CD4-positive, alpha-beta T cell (primary cell): Measurements from ENCODE around the gene NAT9. TPM values are rescaled to one million over a fixed set of nuclear protein-coding genes. Genes with fewer than 3 reads are reported as not detected.

Source experiments
- ATAC-seq: fragments of 200-7000 bp; cut with Tn5 transposase; one replicate; pipeline ENCODE4 v1.10.0; 2022; ENCODE audit warnings: mild to moderate bottlenecking; ENCODE audit not compliant: poor library complexity
- CTCF ChIA-PET: fragments of 350-600 bp; sonication (Branson Sonifier 250); formaldehyde crosslinking; loops from one replicate; lab custom pipeline; 2021; ENCODE audit warnings: antibody characterized with exemption, inconsistent platforms; lab: Charles Lee
- POLR2A ChIA-PET: fragments of 350-600 bp; sonication (Branson Sonifier 250); formaldehyde crosslinking; loops from one replicate; lab custom pipeline; 2021; ENCODE audit warnings: antibody characterized with exemption, inconsistent platforms; lab: Charles Lee
- DNase-seq, 14 experiments: peaks; one replicate each; pipeline ENCODE4 v3.0.0-alpha.2; 2013 to 2020; ENCODE audit warnings: mixed read lengths in 2 of 14
- H3K27ac ChIP-seq, 2 donors: one replicate each; pipeline versions ENCODE4 v1.5.1 to v1.7.0; 2013; ENCODE audit warnings: low read length in 2 of 2, low read depth in 1 of 2, mild to moderate bottlenecking in 1 of 2
- H3K27me3 ChIP-seq, 2 experiments: 1 replicate in 1 of 2; 2 replicates in 1 of 2; pipeline versions ENCODE4 v1.6.1 to v1.7.0; 2013; ENCODE audit warnings: low read length in 2 of 2, control low read depth in 1 of 2, mild to moderate bottlenecking in 1 of 2, moderate library complexity in 1 of 2; ENCODE audit not compliant: insufficient read depth in 2 of 2, control insufficient read depth in 1 of 2
- H3K36me3 ChIP-seq: one replicate; pipeline ENCODE4 v1.6.1; 2013; ENCODE audit warnings: low read length, control low read depth; ENCODE audit not compliant: insufficient read depth
- H3K4me1 ChIP-seq: one replicate; pipeline ENCODE4 v1.6.1; 2013; ENCODE audit warnings: low read length, control low read depth; ENCODE audit not compliant: insufficient read depth
- H3K4me3 ChIP-seq: one replicate; pipeline ENCODE4 v1.5.1; 2013; ENCODE audit warnings: mild to moderate bottlenecking, low read length, moderate library complexity
- H3K9me3 ChIP-seq, 2 experiments: 1 replicate in 1 of 2; 2 replicates in 1 of 2; pipeline versions ENCODE4 v1.6.1 to v1.7.0; 2013; ENCODE audit warnings: low read length in 2 of 2, mild to moderate bottlenecking in 2 of 2, control low read depth in 1 of 2, moderate library complexity in 1 of 2; ENCODE audit not compliant: control insufficient read depth in 1 of 2, insufficient read depth in 1 of 2
- H3K27ac Mint-ChIP-seq: one replicate; pipeline ENCODE4 v1.8.0; 2020; ENCODE audit warnings: mixed read lengths
- H3K27me3 Mint-ChIP-seq: one replicate; pipeline ENCODE4 v1.8.0; 2021; ENCODE audit warnings: mixed read lengths
- H3K36me3 Mint-ChIP-seq: one replicate; pipeline ENCODE4 v1.8.0; 2021; ENCODE audit warnings: low read depth, mixed read lengths
- H3K4me1 Mint-ChIP-seq: one replicate; pipeline ENCODE4 v1.8.0; 2021; ENCODE audit warnings: low read depth, mixed read lengths
- H3K4me3 Mint-ChIP-seq: one replicate; pipeline ENCODE4 v1.8.0; 2020; ENCODE audit warnings: mild to moderate bottlenecking, mixed read lengths
- H3K9me3 Mint-ChIP-seq: one replicate; pipeline ENCODE4 v1.8.0; 2020; ENCODE audit warnings: mixed read lengths
- intact Hi-C, 2 experiments: fragments of 100-400 bp; cut with DNase I in 1 of 2; cut with micrococcal nuclease in 1 of 2; formaldehyde crosslinking; loops; one replicate each; pipeline versions ENCODE4 v1.15.1 to v1.9.0; 2023 to 2025; cut with DNase I, micrococcal nuclease
- microRNA-seq: library from miRNA; unstranded; fragments of <30 nt; microRNA quantifications from one replicate; pipeline ENCODE4 v1.2.0, GENCODE V29; 2021; ENCODE audit warnings: borderline microRNAs expressed, borderline replicate concordance
- total RNA-seq, 174 experiments: library from RNA in 2 of 174; stranded (reverse) in 2 of 174; gene quantifications; one replicate each; pipeline ENCODE4 v1.2.3 and lab custom pipeline; 2021 to 2026
- TF ChIP-seq, protein P1 (sequence below): fragments of 200-600 bp; IDR thresholded peaks from one replicate; pipeline ENCODE4 v1.8.0; 2022; ENCODE audit warnings: antibody characterized with exemption, mild to moderate bottlenecking

The NAT9 gene
- total RNA-seq, 2 experiments from 2014 or later, result 34.6 to 38.2 TPM

DNA sequence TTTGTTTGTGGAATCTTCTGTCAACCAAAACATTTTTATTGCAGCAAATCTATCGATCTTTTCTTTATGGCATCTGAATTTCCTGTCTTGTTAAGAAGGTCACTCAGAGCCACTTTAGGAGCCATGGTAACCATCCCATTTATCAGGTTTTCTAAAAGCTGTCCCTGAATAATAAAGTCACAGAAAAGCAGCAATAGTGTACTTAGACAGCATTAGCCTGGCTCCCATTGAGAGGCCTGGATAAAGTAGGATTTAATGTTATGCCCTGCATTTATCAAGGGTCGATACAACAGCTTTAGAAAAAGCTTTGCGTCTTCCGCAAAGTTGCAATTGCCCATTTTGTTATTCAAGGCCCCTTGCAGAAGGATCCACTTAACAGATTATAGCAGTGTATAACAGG lies 53.4 kb downstream of the NAT9 start:
- DNase-seq, result no peak
- POLR2A ChIA-PET, result no interaction called here
- H3K4me3 ChIP-seq, result no peak overlapping the region
- intact Hi-C loops, result no loop called here
- H3K27ac Mint-ChIP-seq, result no peak overlapping the region
- H3K27ac ChIP-seq, result no peak overlapping the region
- no peaks in the 10 kb centered on the region for H3K36me3 ChIP-seq
- no peaks in the 10 kb centered on the region for H3K36me3 Mint-ChIP-seq
- no peaks in the 10 kb centered on the region for H3K27me3 ChIP-seq
- H3K4me1 ChIP-seq, result no peaks in the 10 kb centered on the region
- H3K4me1 Mint-ChIP-seq, result no peaks in the 10 kb centered on the region
- no peak for ATAC-seq
- CTCF ChIA-PET, result interaction anchor here (0.7 kb wide), 1 partner anchor 33 kb away, joined by 3 read pairs; no protein-coding TSS in a partner anchor
- no peaks in the 10 kb centered on the region for H3K27me3 Mint-ChIP-seq
- H3K4me3 Mint-ChIP-seq, result no peak overlapping the region
- H3K9me3 Mint-ChIP-seq, result no peaks in the 10 kb centered on the region
- no peaks in the 10 kb centered on the region for H3K9me3 ChIP-seq
- TF ChIP-seq, protein P1, sequence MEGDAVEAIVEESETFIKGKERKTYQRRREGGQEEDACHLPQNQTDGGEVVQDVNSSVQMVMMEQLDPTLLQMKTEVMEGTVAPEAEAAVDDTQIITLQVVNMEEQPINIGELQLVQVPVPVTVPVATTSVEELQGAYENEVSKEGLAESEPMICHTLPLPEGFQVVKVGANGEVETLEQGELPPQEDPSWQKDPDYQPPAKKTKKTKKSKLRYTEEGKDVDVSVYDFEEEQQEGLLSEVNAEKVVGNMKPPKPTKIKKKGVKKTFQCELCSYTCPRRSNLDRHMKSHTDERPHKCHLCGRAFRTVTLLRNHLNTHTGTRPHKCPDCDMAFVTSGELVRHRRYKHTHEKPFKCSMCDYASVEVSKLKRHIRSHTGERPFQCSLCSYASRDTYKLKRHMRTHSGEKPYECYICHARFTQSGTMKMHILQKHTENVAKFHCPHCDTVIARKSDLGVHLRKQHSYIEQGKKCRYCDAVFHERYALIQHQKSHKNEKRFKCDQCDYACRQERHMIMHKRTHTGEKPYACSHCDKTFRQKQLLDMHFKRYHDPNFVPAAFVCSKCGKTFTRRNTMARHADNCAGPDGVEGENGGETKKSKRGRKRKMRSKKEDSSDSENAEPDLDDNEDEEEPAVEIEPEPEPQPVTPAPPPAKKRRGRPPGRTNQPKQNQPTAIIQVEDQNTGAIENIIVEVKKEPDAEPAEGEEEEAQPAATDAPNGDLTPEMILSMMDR, result no peak

Small RNA genes within 50 kb of the gene (microRNA-seq; reads per million reads assigned to microRNA genes)
- 26.2 reads per million, percentile 52 among the genes with 10 or more reads in this experiment for gene MIR3615

Other genes with a start within 250 kb of the NAT9 start
- under 1 TPM; 0.36 to 0.56 TPM for gene CD300LB, start 244.9 kb downstream of the NAT9 start, total RNA-seq
- under 1 TPM; 0.41 to 0.50 TPM for gene CD300C, start 230.2 kb downstream of the NAT9 start, total RNA-seq
- not detected for gene CD300H, start 208.8 kb downstream of the NAT9 start, total RNA-seq
- gene CD300LD, start 184.1 kb downstream of the NAT9 start, total RNA-seq, result not detected
- under 1 TPM; 0.93 to 0.98 TPM for gene CD300E, start 152.6 kb downstream of the NAT9 start, total RNA-seq
- gene CD300LF, start 63.4 kb downstream of the NAT9 start, total RNA-seq, result 1 to 10 TPM in 1 of 2 experiments, under 1 TPM in 1; 0.39 to 1.0 TPM
- gene RAB37, start 39.1 kb downstream of the NAT9 start, total RNA-seq, result 10 to 100 TPM; 19.0 to 21.1 TPM
- gene NHERF1, start 27.7 kb downstream of the NAT9 start, total RNA-seq, result 10 to 100 TPM; 68.4 to 72.4 TPM
- gene GRIN2C, start 83.5 kb upstream of the NAT9 start, total RNA-seq, result not detected
- 1 to 10 TPM; 2.1 to 2.7 TPM for gene FDXR, start 96.6 kb upstream of the NAT9 start, total RNA-seq
- gene FADS6, start 117.3 kb upstream of the NAT9 start, total RNA-seq, result not detected
- gene USH1G, start 146.9 kb upstream of the NAT9 start, total RNA-seq, result not detected
- not detected for gene OTOP2, start 147.9 kb upstream of the NAT9 start, total RNA-seq
- gene OTOP3, start 159.6 kb upstream of the NAT9 start, total RNA-seq, result not detected
- 10 to 100 TPM; 31.8 to 31.9 TPM for gene HID1, start 196.4 kb upstream of the NAT9 start, total RNA-seq
- gene CDR2L, start 211.3 kb upstream of the NAT9 start, total RNA-seq, result under 1 TPM in 1 of 2 experiments, not detected in 1; 0.08 TPM
- 1 to 10 TPM; 5.4 to 7.1 TPM for gene MRPL58, start 236.3 kb upstream of the NAT9 start, total RNA-seq